ENCODE results near the gene LILRA5.
"Not testable (repeated sequence)": the region's sequence is repeated elsewhere in the genome, so short reads cannot be mapped to it uniquely, and the experiment has no call there.

LILRA5 gene

GRCh38 chr19:54312436-54313377 is at the start of gene LILRA5:
LILRA5 (minus strand) TSS chr19:54313166; CDS start chr19:54313019, 147 bp downstream.
- no peak for DNase-seq (ENCODE audit: low read depth in 2 of 2)

GRCh38 chr19:54361680-54362422 is 48.9 kb upstream of the LILRA5 start:
- not testable (repeated sequence) for DNase-seq (ENCODE audit: low read depth in 2 of 2)

DNA sequence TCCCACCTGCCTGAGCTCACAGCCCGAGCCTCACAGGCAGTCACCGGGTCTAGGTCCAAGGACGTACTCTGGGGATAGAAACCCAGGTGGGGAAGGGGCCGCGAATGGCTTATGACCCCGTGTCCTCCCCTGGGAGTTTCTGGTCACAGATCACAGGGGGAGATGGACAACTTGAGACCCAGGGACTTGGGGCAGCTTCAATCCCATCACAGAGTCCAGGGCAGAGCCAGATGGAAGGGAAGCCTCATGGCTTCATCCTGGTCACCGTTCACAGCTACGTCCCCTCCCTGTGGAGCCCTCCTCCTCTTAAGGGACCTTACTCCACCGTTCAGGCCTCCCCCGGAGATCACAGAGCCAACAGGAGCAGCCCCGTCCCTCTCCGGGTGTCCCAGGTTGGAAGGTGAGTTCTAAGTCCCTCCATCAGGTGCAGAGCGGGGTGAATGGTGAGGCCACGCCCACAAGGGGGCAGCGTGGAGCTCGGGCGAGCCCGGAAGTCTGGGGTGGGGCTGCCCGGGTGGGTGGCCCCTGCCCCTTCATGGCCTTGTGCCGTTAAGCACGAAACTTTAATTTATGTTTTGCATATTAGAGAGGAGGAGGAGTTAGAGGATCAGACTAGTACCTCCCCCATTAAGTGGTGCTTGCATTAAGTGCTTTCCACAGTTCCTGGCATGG is 46.3 kb upstream of the LILRA5 start:
- peak; percentile 42 to 62 for DNase-seq (ENCODE audit: low read depth in 2 of 2)

DNA sequence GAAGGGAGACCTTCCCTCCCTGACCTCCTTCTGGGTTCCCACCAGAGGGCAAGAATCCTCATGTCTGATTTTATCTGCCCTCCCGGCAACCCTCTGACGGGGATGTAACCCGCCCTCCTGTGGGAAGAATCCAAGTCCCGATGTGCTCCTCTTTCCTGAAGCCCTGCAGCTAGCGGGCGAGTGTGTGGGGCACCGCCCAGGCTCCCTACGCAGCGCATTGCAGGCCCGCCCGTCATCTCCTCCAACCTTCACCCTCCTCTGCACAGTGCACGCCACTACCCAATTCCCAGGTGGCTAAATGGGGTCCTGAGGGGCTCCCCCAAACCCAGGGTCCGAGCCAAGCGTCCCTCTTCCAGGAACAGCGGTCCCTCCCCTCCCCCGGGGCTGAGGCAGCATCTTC is 44.4 kb upstream of the LILRA5 start:
- no peak for DNase-seq (ENCODE audit: low read depth in 2 of 2)

GRCh38 chr19:54356444-54357056 is 43.6 kb upstream of the LILRA5 start:
- DNase-seq (ENCODE audit: low read depth in 2 of 2) = no peak

GRCh38 chr19:54355675-54356074 is 42.7 kb upstream of the LILRA5 start:
- DNase-seq (ENCODE audit: low read depth in 2 of 2) = no peak

GRCh38 chr19:54354761-54355160 is 41.8 kb upstream of the LILRA5 start:
- DNase-seq (ENCODE audit: low read depth in 2 of 2) = no peak

GRCh38 chr19:54352546-54352945 is 39.6 kb upstream of the LILRA5 start:
- no peak for DNase-seq (ENCODE audit: low read depth in 2 of 2)

DNA sequence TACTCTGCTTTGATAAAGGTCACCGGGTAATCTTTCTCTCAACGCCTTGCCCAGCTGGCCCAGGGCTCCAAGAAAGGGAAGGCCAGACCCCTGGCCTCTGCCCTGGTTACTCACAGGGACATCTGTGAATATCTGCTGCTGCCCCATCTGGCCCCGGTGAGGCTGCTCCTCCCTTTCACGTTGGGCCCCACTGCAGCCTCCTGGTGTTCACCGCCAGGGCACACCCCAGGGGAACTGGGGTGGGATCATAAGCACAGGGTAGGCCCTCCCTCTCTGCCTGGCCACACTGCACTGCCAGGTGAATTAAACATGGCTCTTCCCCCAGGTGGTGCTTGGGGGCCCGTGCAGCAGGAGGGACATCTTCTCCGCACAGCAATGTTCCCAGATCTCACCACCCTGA is 39.1 kb upstream of the LILRA5 start:
- DNase-seq (ENCODE audit: low read depth in 2 of 2) = no peak

GRCh38 chr19:54351474-54351873 is 38.5 kb upstream of the LILRA5 start:
- no peak for DNase-seq (ENCODE audit: low read depth in 2 of 2)

DNA sequence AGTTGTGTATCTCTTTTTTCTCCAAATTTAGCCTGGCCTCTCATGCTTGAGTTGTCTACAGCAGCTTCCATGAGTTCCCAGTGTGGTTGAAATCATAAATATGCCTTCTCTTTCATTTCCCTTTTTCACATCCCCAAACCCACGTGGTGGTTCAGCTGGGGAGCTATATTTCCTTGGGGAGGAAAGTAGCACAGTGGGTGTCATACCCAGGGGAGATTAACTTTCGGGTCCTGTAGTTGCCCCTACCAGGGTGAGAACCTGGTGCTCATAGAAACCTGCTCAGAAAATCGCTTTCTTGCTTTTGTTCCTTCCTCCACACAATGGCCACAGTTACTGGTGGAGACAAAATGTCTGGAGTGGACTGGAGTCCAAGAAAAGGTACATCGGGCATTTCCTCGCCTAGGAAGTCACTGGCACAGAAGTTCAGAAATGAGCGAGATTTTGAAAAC is 33.0 kb upstream of the LILRA5 start:
- DNase-seq (ENCODE audit: low read depth in 2 of 2) = no peak

DNA sequence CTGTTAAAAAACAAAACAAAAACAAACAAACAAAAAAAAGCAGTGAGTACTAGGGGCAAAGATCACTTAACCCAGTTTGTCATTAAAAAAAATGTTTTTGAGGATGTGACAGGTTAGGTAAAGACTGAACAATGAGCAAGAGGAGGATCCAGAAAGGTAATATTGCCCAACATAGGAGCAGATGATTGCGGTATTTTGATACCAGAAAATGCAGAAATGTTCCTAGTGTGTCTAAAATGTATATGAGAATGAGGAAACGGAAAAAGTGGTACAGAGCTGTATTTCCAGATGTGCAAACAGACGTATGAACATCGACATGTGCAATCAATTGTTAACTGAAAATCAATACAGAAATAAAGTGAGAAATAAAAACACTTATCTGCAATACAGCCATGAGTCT is 30.9 kb upstream of the LILRA5 start:
- DNase-seq (ENCODE audit: low read depth in 2 of 2) = no peak

DNA sequence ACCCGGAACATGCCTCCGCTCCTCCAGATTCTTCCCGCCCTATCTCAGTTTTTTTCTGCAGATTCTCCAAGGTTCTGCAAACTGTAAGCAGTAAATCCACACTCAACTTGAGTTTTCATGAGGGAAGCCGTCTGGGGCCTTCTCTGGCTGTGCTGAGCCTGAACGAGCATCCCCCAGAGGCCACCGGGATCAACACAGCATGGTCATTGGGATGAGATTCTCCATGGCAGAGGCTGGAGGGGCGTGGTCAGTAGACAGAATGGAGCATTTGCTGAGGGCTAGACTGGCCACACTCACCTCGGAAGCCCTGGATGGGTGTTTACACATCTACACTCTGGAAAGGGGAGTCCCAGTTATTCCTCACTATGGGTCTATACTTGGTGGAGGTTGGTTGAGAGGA is 28.3 kb upstream of the LILRA5 start:
- DNase-seq (ENCODE audit: low read depth in 2 of 2) = no peak

DNA sequence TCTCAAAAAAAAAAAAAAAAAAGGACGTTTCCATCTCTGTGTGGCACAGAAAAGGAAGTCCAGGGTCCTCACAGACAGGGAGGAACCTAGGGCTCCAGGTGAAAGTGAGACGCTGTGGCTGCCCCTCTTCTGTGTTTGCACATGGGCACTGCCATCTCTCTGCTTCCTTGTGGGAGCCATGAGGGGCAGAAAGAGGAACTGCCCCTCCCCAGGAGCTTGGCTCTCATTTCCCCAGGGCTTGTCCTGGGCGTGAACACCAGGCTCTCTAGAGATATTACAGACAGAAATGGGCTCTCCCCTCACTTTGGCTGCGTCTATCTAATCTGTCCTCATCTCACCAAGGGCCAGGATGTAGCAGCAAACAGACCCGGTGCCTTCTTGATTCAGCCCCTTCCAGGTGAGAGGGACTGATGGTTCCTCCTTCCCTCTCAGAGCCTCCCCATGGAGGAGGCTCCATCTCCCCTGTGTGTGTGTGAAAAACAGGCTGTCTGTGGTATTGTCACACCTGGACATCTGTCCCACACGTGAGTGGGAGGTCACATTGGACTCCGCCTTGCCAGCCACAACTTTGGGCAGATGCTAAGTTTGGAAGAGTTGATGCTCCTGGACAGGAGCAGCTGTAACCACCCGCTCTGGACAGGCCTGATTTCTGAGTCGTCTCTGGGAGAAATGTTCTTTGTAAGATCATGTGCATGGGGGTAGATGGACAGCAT is 26.8 kb upstream of the LILRA5 start:
- no peak for DNase-seq (ENCODE audit: low read depth in 2 of 2)

GRCh38 chr19:54338521-54338920 is 25.6 kb upstream of the LILRA5 start:
- no peak for DNase-seq (ENCODE audit: low read depth in 2 of 2)

GRCh38 chr19:54337858-54338230 is 24.9 kb upstream of the LILRA5 start:
- no peak for DNase-seq (ENCODE audit: low read depth in 2 of 2)

- DNase-seq (ENCODE audit: low read depth in 2 of 2) = no peak
Observed at GRCh38 chr19:54336893-54337857, 24.2 kb upstream of the LILRA5 start.

- no peak for DNase-seq (ENCODE audit: low read depth in 2 of 2)
Observed at GRCh38 chr19:54335979-54336892, 23.3 kb upstream of the LILRA5 start.

DNA sequence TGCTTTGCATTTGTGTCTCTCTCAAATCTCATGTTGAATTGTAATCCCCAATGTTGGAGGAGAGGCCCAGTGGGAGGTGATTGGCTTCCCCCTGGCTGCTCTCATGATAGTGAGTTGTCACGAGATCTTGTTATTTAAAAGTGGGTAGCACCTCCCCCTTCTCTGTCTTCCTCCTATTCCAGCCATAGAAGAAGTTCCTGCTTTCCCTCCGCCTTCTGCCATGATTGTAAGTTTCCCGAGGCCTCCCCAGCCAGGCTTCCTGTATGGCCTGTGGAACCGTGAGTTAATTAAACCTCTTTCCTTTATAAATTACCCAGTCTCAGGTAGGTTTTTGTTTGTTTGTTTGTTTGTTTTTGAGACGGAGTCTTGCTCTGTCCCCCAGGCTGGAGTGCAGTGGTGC is 22.2 kb upstream of the LILRA5 start:
- DNase-seq (ENCODE audit: low read depth in 2 of 2) = no peak

All from stimulated activated CD8-positive, alpha-beta memory T cell treated with anti-CD3 and anti-CD28 coated beads, Interleukin-7, amount 100 ng/mL, for 4 hours (primary cell).